GM18873 (cell line): ENCODE results near the gene LHFPL2.

Experiments used
- ATAC-seq: cut with Tn5 transposase; IDR thresholded peaks from one replicate; pipeline ENCODE4 v1.9.1; 2021; ENCODE audit warnings: mild to moderate bottlenecking, moderate library complexity, moderate number of reproducible peaks; ENCODE audit not compliant: unreplicated experiment, low FRiP score

Gene LHFPL2

GRCh38 chr5:78644741-78645300, 3.8 kb downstream of the LHFPL2 start:
- ATAC-seq = no peak

DNA sequence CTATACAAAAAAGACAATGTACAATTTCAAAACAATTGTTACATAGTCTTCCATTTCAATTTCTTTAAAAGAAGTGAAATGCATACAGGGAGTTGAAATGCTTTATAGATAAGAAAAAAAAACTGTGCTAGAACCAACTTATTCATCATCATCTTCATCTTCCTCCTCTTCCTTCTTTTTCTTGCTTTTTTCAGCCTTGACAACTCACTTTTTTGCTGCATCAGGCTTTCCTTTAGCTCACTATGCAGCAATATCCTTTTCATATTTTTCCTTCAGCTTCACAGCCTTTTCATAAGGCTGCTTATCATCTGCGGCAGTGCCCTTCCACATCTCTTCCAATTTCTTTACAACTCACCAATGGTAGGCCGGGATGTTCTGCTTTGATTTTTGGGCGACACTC, 4.4 kb downstream of the LHFPL2 start:
- no peak for ATAC-seq

- no peak for ATAC-seq
Observed at GRCh38 chr5:78642701-78643100, 5.9 kb downstream of the LHFPL2 start.

DNA sequence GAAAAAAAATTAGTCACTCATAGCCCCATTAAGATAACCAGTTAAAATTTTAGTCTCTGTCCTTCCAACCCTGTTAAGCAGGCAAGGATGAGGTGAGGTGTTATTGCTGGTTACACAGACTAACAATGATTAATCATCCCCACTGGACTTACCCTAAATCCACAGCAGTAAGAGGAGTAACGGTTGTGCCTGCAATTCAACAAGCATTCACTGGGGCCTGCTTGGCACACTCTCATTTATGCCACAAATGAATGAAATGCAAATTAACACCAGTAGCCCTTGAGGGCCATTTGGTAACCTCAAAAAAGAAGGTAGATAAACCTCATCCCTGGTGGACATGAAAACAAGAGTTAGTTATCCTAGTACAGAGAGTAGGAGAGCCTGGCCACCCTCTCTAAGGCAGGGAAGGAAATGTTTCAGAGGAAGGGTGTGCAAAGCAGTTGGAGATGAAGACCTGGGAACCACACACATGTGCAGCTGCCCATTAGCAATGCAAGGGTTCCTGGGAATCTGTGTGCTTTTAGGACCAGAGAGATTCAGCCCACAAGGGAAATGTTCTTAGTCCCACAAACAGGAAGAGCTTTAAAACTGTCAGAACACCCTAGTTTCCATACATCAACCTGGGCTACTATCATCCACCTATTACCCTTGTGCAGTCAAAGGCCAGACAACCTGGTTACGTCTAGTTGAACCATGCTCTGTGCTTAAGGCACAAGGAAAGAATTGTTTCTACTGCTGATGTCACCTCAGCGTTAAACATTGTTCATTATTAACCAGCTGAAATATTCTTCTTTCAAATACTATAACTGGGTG, 7.7 kb downstream of the LHFPL2 start:
- peak; percentile 87 for ATAC-seq

DNA sequence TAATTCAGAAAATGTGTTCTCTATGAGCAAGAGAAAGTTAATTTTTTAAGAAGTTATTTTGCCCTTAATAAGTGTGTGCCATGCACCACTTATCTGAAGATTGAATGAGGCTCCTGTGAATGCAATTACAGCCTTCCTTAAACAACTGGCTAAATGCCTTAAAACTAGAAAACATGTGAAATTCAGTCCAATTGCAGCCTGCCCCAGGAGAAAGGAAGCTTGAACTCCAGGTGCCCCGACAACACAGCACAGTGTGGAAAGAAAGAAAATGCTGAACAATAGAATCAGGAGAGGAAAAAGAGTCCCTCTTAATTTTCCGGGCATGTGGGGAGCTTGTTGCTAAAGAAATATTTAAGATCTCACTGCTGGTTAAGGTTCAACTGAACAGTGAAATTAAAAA, 8.8 kb downstream of the LHFPL2 start:
- ATAC-seq = no peak

DNA sequence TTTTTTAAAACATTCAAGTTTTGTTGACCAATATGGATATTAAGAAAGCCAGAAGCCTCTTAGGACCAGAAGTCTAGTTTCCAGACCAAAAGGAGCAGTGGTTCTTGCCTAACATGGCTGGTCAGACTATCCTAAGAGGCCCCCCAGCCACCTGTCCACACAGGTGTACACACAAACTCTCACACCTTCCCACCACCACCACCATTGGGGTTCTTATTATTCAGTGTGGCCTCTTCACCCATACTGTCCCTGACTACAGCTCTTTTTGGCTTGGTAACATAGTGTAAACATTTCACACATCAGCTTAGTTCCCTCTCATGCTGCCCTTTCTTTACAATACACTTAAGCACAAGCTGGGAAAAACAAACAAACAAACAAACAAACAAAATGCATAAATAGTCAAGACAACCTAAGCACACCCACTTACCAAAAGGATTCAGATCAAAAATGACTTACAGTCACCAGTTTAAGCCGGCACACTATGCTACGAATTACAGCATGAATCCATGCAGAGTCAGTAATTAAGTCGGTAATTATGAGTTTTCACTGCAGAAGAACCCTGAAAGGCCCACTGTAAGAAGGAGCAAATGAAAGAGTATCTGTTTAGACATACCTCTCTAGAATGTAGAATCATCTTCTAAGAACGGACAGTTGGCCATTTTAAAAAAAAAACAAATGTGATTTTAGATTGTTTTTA, 9.5 kb downstream of the LHFPL2 start:
- ATAC-seq = no peak

GRCh38 chr5:78638423-78638822, 10.1 kb downstream of the LHFPL2 start:
- ATAC-seq = no peak

- ATAC-seq = no peak
Observed at GRCh38 chr5:78637468-78637867, 11.1 kb downstream of the LHFPL2 start.

DNA sequence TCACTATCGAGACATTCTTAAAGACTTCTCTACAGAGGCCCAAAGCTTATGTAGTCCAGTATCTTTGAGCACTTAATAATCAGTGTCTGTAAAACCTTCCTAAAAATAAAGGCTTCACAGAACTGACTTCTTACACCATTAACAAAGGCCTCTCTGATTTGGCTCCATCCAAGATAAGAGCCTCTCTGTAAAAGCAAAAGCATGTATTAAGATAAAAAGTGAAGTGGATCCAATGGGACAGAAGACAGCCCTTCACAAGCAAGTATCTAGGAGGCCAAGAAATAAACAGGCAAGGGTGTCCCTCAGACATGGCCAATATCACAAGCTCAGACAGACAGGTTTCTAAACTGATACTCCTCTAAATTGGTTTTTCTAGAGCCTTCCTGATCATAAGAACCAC, 11.9 kb downstream of the LHFPL2 start:
- no peak for ATAC-seq

DNA sequence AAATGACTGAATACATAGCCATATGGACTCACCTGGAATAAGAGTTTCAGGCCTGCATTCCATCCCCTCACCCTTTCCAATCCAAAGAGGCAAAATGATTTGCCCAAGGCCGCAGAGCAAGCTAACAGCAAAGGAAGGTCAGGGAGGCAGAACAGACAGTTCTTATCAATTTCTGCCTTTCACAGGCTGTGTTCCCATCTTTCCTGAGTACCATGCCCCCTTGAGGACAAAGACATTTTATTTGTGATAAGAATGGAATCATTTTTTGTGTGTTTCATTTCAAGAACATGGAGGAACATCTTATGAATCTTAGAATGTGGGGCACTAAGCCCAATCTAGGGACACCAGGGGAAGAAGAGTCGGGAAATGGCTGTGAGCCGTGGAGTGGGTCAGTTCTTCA, 13.9 kb downstream of the LHFPL2 start:
- ATAC-seq = no peak

DNA sequence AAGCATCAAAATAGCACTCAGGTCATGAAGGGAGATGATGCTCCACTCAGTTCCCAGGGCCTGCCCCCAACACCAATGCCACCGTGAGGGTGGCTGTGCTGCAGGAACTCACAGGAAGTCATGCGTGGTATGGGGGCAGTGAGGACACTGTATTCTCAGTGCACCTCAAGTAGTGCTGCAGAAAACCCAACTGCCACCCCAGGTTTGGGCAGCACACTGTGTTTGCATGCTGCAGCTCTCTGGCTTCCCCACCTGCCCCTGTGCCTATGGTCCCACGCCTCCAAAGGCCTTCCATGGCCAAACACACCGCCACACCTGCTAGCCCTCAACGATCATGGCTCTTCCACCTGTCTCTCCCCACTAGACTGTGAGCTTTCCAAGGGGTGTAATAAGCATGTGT, 14.3 kb downstream of the LHFPL2 start:
- no peak for ATAC-seq

DNA sequence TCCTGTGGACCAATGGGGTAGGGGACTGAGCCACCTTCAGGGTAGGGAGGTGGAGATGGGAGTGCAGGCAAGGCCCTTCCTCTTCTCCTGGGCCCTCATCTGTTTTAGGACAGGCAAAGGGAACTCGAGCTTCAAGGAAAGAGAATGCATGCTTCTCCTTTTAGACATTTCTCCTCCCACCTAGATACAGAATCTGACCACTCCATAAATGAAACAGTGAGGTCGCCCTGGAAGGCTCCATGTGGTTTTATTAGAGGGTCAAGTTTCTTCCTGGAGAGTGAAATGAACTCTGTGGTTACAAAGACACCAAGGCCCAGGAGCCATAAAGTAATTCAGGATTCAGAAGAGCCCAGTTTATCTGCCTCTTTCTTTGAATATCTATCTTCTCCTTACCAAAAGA, 14.9 kb downstream of the LHFPL2 start:
- no peak for ATAC-seq

DNA sequence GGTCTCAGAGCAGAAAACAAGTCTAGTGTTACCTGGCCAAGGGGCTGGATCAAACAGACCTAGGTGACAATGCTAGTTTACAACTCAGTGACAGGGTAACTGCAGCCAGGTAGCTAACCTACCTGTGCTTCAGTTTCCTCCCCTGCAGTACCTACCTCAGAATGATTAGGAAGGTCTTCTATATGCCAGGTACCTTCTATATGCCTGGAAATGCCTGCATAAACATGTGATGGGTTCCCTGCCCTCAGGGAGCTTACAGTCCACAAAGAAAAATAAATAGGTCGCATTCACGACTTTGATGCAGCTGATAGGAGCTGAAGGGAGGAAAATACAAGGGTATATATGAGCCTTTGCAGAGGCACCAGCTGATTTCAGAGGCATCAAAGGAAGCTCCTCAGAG, 16.1 kb downstream of the LHFPL2 start:
- no peak for ATAC-seq

DNA sequence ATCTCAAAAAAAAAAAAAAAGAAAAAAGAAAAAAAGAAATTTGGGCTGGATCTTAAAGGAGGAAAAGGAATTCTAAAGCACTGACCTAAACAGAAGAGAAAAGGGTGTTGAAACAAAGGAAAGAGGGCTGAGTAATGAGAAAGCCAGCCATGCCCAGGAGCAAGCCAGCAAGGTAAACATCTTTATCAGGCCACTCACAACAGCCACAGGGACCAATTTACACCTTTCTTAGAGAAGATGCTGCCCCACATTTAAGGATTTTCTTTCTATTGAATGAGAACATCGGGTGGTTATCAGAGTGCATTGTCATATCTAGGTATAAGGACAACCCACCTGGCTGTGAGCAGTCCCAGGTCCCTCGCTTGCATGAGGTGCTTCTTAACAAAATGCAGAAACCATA, 16.6 kb downstream of the LHFPL2 start:
- ATAC-seq = no peak

GRCh38 chr5:78630047-78630446, 18.5 kb downstream of the LHFPL2 start:
- ATAC-seq = no peak

DNA sequence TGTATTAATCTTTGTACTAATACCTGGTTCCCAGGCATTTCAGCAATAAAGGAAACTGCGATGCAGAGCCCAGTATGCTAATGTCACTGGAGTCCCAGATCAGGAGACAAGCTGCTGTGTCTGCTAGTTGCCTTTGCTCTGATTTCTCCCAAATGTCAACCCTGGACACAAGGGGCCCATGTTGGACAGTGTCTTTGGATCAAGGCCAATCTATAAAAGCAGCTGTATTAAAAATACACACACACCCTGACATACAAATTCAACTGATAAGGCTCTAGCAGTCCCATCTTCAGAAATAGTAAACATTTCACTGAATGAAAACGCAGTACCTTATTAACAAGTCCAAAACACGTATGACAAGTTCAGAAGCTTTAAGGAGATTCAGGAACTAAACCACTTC, 18.9 kb downstream of the LHFPL2 start:
- no peak for ATAC-seq

- no peak for ATAC-seq
Observed at GRCh38 chr5:78628270-78628992, 20.1 kb downstream of the LHFPL2 start.

DNA sequence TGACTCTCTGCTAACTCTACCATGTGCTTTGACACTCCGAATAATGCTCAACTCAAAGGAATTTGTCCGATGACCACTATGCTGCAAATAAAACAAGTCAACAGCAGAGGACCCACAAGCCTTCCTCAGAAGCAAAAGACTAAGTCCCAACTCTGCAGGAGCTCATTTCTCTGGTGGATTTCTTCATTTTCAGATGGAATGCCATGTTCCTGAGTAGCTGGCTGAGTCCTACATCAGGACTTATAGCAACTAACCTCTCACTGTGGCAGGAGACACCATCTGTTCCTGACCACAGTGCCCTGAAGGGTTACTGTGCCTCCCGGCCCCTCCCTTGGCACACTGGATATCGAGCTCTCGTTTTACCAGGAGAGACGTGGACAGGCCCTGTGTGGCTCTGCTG, 20.8 kb downstream of the LHFPL2 start:
- ATAC-seq = no peak

- no peak for ATAC-seq
Observed at GRCh38 chr5:78627175-78627574, 21.4 kb downstream of the LHFPL2 start.

DNA sequence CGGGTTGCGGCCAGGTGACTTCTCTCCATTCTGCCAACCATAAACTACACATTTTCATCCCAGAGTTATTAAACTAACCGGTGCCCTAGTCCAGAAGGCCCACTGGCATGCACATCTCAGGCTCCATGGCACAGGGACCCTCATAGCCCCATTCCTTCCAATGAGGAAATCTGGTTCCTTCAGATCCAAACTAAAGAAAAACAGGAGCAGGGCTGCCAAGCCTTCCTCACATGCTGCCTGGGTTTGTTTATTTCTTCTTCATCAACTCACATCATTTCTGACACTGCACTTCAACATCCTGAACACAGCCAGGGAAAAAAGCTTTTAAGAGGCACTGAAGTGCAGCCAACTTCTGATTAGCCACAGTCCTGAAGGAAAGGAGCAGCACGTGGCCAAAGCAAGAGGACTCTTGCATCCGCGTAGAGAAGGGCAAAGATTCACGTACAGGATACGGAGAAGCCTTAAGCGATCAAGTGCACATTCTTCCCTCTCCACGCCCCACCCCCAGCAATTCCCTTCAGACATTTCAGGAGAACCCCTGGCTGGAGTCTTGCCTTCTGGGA, 22.5 kb downstream of the LHFPL2 start:
- ATAC-seq = no peak

DNA sequence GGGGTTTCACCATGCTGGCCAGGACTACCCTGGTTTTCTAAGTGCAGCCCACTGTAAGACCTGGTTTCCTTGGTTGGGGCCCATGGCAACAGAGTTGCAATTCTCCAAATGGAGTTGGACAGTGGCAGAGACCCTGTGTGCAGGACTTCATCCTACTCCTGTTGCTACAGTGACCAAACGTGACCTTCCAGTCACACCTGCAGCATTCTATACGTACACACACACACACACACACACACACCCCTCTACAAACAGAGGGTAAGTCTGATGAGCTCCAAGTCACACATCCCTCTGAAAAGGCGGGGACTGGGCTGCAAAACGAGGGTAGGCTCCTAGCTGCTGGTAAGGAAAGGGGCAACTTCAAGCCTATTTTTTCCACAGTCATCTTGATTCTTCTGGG, 23.6 kb downstream of the LHFPL2 start:
- no peak for ATAC-seq
